Mammary microvascular endothelial cell (primary cell): ENCODE measurements around the gene G6PC1. TPM values are rescaled to one million over a fixed set of nuclear protein-coding genes. Genes with fewer than 3 reads are reported as not detected.

Experiments used
- total RNA-seq: library from RNA; depleted of rRNA; stranded (reverse); fragments of >200 nt; gene quantifications from 2 replicates; pipeline ENCODE4 v1.2.3, GENCODE V29; 2015

The G6PC1 gene
- total RNA-seq, result not detected in 2 replicates

DNA sequence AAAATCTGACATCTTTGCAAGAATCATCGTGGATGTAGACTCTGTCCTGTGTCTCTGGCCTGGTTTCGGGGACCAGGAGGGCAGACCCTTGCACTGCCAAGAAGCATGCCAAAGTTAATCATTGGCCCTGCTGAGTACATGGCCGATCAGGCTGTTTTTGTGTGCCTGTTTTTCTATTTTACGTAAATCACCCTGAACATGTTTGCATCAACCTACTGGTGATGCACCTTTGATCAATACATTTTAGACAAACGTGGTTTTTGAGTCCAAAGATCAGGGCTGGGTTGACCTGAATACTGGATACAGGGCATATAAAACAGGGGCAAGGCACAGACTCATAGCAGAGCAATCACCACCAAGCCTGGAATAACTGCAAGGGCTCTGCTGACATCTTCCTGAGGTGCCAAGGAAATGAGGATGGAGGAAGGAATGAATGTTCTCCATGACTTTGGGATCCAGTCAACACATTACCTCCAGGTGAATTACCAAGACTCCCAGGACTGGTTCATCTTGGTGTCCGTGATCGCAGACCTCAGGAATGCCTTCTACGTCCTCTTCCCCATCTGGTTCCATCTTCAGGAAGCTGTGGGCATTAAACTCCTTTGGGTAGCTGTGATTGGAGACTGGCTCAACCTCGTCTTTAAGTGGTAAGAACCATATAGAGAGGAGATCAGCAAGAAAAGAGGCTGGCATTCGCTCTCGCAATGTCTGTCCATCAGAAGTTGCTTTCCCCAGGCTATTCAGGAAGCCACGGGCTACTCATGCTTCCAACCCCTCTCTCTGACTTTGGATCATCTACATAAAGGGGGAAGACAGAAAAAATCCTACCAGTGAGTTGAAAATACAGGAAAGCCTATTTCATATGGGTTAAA is at the start of gene G6PC1:
Gene G6PC1 (plus strand): TSS at position 340 of the 872 bp plus-strand sequence. CDS start 78 bp downstream, at position 418.

DNA sequence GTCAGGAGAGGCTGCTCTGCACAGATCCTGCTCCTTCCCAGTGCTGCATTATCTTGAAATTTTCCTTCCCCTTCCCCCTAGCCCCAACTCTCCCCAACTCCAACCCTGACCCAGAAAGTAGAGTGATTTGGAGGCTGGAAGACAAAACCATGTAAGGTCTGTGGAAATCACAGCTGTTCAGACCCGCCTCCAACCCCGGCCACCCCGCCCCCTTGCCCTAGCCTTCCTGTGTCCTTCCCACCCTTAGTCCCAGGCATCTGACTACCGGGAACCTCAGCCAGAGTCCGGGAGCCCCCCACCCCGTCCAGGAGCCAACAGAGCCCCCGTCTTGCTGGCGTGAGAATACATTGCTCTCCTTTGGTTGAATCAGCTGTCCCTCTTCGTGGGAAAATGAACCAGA is 49.6 kb upstream of the G6PC1 start, which contains the start of gene AOC3:
Gene AOC3 (plus strand): TSS at position 246 of the 400 bp plus-strand sequence. CDS start 145 bp downstream, at position 391.

Other genes with a start within 250 kb of the G6PC1 start
- gene TUBG2, start 241.5 kb upstream of the G6PC1 start, total RNA-seq, result 2.6 and 6.4 TPM in 2 replicates
- 9.1 and 10.4 TPM in 2 replicates for gene PLEKHH3, start 223.8 kb upstream of the G6PC1 start, total RNA-seq
- gene CCR10, start 219.0 kb upstream of the G6PC1 start, total RNA-seq, result 2.9 and 9.1 TPM in 2 replicates
- gene CNTNAP1, start 218.3 kb upstream of the G6PC1 start, total RNA-seq, result 38.2 and 40.8 TPM in 2 replicates
- 9.0 and 13.3 TPM in 2 replicates for gene EZH1, start 155.8 kb upstream of the G6PC1 start, total RNA-seq
- gene RAMP2, start 139.6 kb upstream of the G6PC1 start, total RNA-seq, result 9.6 and 14.4 TPM in 2 replicates
- 70.7 and 88.0 TPM in 2 replicates for gene VPS25, start 127.3 kb upstream of the G6PC1 start, total RNA-seq
- gene WNK4, start 120.2 kb upstream of the G6PC1 start, total RNA-seq, result 2.9 and 3.7 TPM in 2 replicates
- 85.2 and 103 TPM in 2 replicates for gene COA3, start 102.1 kb upstream of the G6PC1 start, total RNA-seq
- gene CNTD1, start 101.9 kb upstream of the G6PC1 start, total RNA-seq, result not detected in 2 replicates
- gene BECN1, start 76.5 kb upstream of the G6PC1 start, total RNA-seq, result 97.8 and 99.6 TPM in 2 replicates
- gene PSME3, start 67.4 kb upstream of the G6PC1 start, total RNA-seq, result 119 and 146 TPM in 2 replicates
- gene AOC2, start 56.2 kb upstream of the G6PC1 start, total RNA-seq, result 0.20 and 0.27 TPM in 2 replicates
- 0.40 TPM in 1 of 2 replicates, not detected in the other for gene AOC3, start 49.6 kb upstream of the G6PC1 start, total RNA-seq
- 24.7 and 41.7 TPM in 2 replicates for gene AARSD1, start 63.7 kb downstream of the G6PC1 start, total RNA-seq
- not detected in 2 replicates for gene PTGES3L, start 79.3 kb downstream of the G6PC1 start, total RNA-seq
- 8.6 and 10.1 TPM in 2 replicates for gene RUNDC1, start 79.8 kb downstream of the G6PC1 start, total RNA-seq
- 1,175 and 1,267 TPM in 2 replicates for gene RPL27, start 97.6 kb downstream of the G6PC1 start, total RNA-seq
- 93.7 and 97.2 TPM in 2 replicates for gene IFI35, start 106.0 kb downstream of the G6PC1 start, total RNA-seq
- gene VAT1, start 121.6 kb downstream of the G6PC1 start, total RNA-seq, result 810 and 880 TPM in 2 replicates
- gene RND2, start 124.4 kb downstream of the G6PC1 start, total RNA-seq, result under 0.01 and 0.20 TPM in 2 replicates
- gene BRCA1, start 224.6 kb downstream of the G6PC1 start, total RNA-seq, result 27.7 and 31.8 TPM in 2 replicates